Keratinocyte (primary cell): Measurements from ENCODE around the gene TRAF1. TPM values are rescaled to one million over a fixed set of nuclear protein-coding genes. Genes with fewer than 3 reads are reported as not detected.

ENCODE experiments used
- DNase-seq: peaks from one replicate; pipeline ENCODE4 v3.0.0-alpha.2; 2011; ENCODE audit warnings: low read depth, missing footprints, low spot score
- FAIRE-seq: peaks from 2 replicates; lab custom pipeline; 2011; peaks lifted over from hg19 to GRCh38; lab: Jason Lieb, UNC
- H2AFZ ChIP-seq: 2 replicates; pipeline ENCODE4 v1.6.0; 2012; ENCODE audit warnings: low read length, control low read depth, inconsistent platforms; ENCODE audit not compliant: control insufficient read depth
- H3K27ac ChIP-seq: 2 replicates; pipeline ENCODE4 v1.5.1; 2011; ENCODE audit warnings: low read length; ENCODE audit not compliant: control insufficient read depth, insufficient read depth
- H3K27me3 ChIP-seq: 3 replicates; pipeline ENCODE4 v1.6.0; 2011; ENCODE audit warnings: low read length; ENCODE audit not compliant: control insufficient read depth, insufficient read depth; ENCODE audit errors: extremely low read depth
- H3K36me3 ChIP-seq, 2 experiments: 2 replicates in 1 of 2; 3 replicates in 1 of 2; pipeline ENCODE4 v1.5.1; 2011; ENCODE audit warnings: low read length in 2 of 2, mild to moderate bottlenecking in 1 of 2; ENCODE audit not compliant: control insufficient read depth in 2 of 2, insufficient read depth in 2 of 2; ENCODE audit errors: extremely low read depth in 1 of 2
- H3K4me1 ChIP-seq: 3 replicates; pipeline ENCODE4 v1.5.1; 2011; ENCODE audit warnings: low read length; ENCODE audit not compliant: control insufficient read depth, insufficient read depth; ENCODE audit errors: extremely low read depth
- H3K4me2 ChIP-seq: 3 replicates; pipeline ENCODE4 v1.6.0; 2011; ENCODE audit warnings: low read depth, low read length; ENCODE audit not compliant: control insufficient read depth, insufficient read depth; ENCODE audit errors: extremely low read depth
- H3K4me3 ChIP-seq, 3 experiments: fragments of 200-600 bp in 1 of 3; sonication (generic) in 1 of 3; 2 replicates in 2 of 3; 3 replicates in 1 of 3; pipeline ENCODE4 v1.5.1; 2011 to 2016; ENCODE audit warnings: low read length in 3 of 3, mild to moderate bottlenecking in 3 of 3, control low read depth in 2 of 3, inconsistent platforms in 1 of 3, low read depth in 1 of 3, mixed read lengths in 1 of 3, mixed run types in 1 of 3, moderate library complexity in 1 of 3; ENCODE audit not compliant: control insufficient read depth in 2 of 3, insufficient read depth in 2 of 3; ENCODE audit errors: extremely low read depth in 1 of 3
- H3K79me2 ChIP-seq: 2 replicates; pipeline ENCODE4 v1.6.0; 2012; ENCODE audit warnings: low read length; ENCODE audit not compliant: control insufficient read depth, insufficient read depth
- H3K9ac ChIP-seq: 3 replicates; pipeline ENCODE4 v1.6.0; 2011; ENCODE audit warnings: low read length; ENCODE audit not compliant: control insufficient read depth, insufficient read depth; ENCODE audit errors: extremely low read depth
- H3K9me1 ChIP-seq: 3 replicates; pipeline ENCODE4 v1.6.0; 2011; ENCODE audit warnings: low read length; ENCODE audit not compliant: control insufficient read depth, insufficient read depth; ENCODE audit errors: extremely low read depth
- H3K9me3 ChIP-seq: 2 replicates; pipeline ENCODE4 v1.5.1; 2012; ENCODE audit warnings: low read depth, low read length; ENCODE audit not compliant: control insufficient read depth
- H4K20me1 ChIP-seq: 3 replicates; pipeline ENCODE4 v1.6.0; 2011; ENCODE audit warnings: low read length; ENCODE audit not compliant: control insufficient read depth, insufficient read depth; ENCODE audit errors: extremely low read depth
- EZH2 ChIP-seq: IDR thresholded peaks from one replicate; pipeline ENCODE4 v1.6.1; 2012; ENCODE audit warnings: inconsistent platforms, mild to moderate bottlenecking, low read length, moderate library complexity
- dilution Hi-C: fragments of 300-500 bp; cut with MboI; formaldehyde crosslinking; loops from one replicate; pipeline ENCODE4 v1.7.0; 2020; ENCODE audit warnings: low sequenced_read_pairs; ENCODE audit not compliant: extremely low pct_ligation_motif_present
- polyA plus RNA-seq, 5 experiments: library from polyadenylated mRNA; depleted of rRNA in 3 of 5; stranded (reverse) in 3 of 5; stranded (forward) in 1 of 5; unstranded in 1 of 5; fragments of >200 nt; gene quantifications; 1 replicate in 1 of 5; 2 replicates in 3 of 5; 3 replicates in 1 of 5; pipeline versions ENCODE4 v1.2.1 to v1.2.3, GENCODE V29; 2011 to 2012; ENCODE audit warnings: missing spikeins in 2 of 5, low read depth in 1 of 5, low replicate concordance in 1 of 5
- TF ChIP-seq, protein P1 (sequence below), 3 experiments: IDR thresholded peaks in 1 of 3; conservative IDR thresholded peaks in 1 of 3; optimal IDR thresholded peaks in 1 of 3; 2 replicates in 2 of 3; 3 replicates in 1 of 3; pipeline versions ENCODE3 to v1.5.1; 2011; ENCODE audit warnings: low read length in 3 of 3, mild to moderate bottlenecking in 3 of 3, moderate library complexity in 2 of 3, control low read depth in 1 of 3, inconsistent platforms in 1 of 3; ENCODE audit not compliant: insufficient read depth in 2 of 3; ENCODE audit errors: extremely low read depth in 1 of 3

Gene TRAF1
- polyA plus RNA-seq, 1 donor (not counting 4 experiments of a cell fraction or from before 2014, with no cell fraction given) = 1.2 TPM

DNA sequence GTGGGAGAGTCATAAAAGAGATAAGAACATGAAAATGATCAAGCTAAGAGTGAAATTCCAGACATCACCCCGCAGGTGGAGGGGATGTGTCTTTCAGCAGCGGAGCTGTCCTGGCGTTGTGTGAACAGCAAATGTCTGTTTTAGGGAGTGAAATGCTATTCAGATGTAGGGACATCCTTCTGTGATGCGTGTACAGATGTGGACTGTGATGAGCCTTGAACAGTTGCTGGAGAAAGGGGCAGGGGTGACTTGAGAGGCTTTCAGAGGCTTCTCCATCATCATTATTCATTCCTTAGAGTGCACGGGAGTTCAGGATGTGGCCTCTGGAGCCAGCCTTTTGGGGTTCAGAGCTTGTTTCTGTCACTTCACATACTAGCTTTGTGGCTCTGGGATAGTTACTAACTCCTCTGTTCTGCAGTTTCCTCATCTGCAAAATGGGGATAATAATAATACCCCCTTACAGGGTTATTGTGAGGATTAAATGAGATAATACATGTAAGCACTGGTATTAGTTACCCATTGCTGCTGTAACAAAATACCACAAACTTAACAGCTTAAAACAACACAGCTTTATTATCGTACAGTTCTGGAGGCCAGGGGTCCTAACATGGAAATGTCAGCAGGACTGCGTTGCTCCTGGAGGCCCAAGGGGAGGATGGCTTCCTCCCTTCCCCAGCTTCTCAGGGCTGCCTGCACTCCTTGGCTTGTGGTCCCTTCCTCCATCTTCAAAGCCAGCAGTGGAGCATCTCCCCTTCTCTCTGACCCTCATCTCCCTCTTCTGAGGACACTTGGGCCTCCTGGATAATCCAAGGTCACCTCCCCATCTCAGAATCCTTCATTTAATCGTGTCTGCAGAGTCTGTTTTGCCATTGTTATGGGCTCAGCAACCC lies 9.4 kb downstream of the TRAF1 start:
- Histone ChIP-seq H3K36me3 (no peaks in the 10 kb centered on the region), H3K27me3 (no peaks in the 10 kb centered on the region), H3K4me1 (no peaks in the 10 kb centered on the region), H3K4me2 (no peak overlapping the region), H3K9ac (no peak overlapping the region), H3K27ac (no peak overlapping the region), H4K20me1 (no peaks in the 10 kb centered on the region), H2AFZ (no peak overlapping the region), H3K79me2 (no peaks in the 10 kb centered on the region), H3K9me1 (no peaks in the 10 kb centered on the region), H3K9me3 (no peaks in the 10 kb centered on the region), H3K4me3 (no peak overlapping the region)
- dilution Hi-C loops = no loop called here
- no peak for FAIRE-seq
- DNase-seq = no peak
- TF ChIP-seq, protein P1, sequence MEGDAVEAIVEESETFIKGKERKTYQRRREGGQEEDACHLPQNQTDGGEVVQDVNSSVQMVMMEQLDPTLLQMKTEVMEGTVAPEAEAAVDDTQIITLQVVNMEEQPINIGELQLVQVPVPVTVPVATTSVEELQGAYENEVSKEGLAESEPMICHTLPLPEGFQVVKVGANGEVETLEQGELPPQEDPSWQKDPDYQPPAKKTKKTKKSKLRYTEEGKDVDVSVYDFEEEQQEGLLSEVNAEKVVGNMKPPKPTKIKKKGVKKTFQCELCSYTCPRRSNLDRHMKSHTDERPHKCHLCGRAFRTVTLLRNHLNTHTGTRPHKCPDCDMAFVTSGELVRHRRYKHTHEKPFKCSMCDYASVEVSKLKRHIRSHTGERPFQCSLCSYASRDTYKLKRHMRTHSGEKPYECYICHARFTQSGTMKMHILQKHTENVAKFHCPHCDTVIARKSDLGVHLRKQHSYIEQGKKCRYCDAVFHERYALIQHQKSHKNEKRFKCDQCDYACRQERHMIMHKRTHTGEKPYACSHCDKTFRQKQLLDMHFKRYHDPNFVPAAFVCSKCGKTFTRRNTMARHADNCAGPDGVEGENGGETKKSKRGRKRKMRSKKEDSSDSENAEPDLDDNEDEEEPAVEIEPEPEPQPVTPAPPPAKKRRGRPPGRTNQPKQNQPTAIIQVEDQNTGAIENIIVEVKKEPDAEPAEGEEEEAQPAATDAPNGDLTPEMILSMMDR (optimal IDR thresholded peaks at IDR 0.05 in 1 of 3, IDR thresholded peaks at IDR 0.05 in 1 of 3, conservative IDR thresholded peaks at IDR 0.05 in 1 of 3; ENCODE audit: extremely low read depth in 1 of 3, insufficient read depth in 2 of 3, low read length in 3 of 3) = no peak
- TF ChIP-seq EZH2 = no peak

DNA sequence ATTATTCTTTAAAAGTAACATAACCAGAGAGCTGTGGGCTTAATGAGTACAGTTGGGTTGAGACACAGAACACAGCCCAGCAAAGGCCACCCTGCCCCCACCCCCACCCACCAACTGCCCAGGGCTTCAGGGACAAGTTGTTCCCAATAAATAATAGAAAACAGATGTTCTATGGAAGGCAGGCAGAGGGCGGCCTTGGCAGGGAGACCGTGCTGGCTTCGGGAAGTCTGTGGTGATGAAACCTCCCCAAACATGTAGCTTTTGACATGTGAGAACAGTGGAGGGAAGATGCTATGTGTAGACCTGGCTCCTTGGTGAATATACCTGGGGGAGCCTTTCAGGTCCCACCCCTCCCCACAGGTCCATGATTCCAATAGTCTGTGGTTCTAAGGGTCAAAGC lies 10.0 kb downstream of the TRAF1 start:
- Histone ChIP-seq H3K9ac (no peak overlapping the region), H3K27me3 (no peaks in the 10 kb centered on the region), H3K9me1 (no peaks in the 10 kb centered on the region), H3K79me2 (no peaks in the 10 kb centered on the region), H3K4me2 (no peak overlapping the region), H4K20me1 (no peaks in the 10 kb centered on the region), H2AFZ (no peak overlapping the region), H3K4me3 (no peak overlapping the region), H3K27ac (no peak overlapping the region), H3K4me1 (no peaks in the 10 kb centered on the region), H3K9me3 (no peaks in the 10 kb centered on the region), H3K36me3 (no peaks in the 10 kb centered on the region)
- TF ChIP-seq, protein P1 (optimal IDR thresholded peaks at IDR 0.05 in 1 of 3, IDR thresholded peaks at IDR 0.05 in 1 of 3, conservative IDR thresholded peaks at IDR 0.05 in 1 of 3; ENCODE audit: extremely low read depth in 1 of 3, insufficient read depth in 2 of 3, low read length in 3 of 3) = peak in 2 of 3 experiments; percentile 7 to 55
- no peak for TF ChIP-seq EZH2
- DNase-seq = no peak
- dilution Hi-C loops = no loop called here
- no peak for FAIRE-seq
